Keratinocyte (primary cell): ENCODE data around the gene ATXN7. TPM values are rescaled to one million over a fixed set of nuclear protein-coding genes. Genes with fewer than 3 reads are reported as not detected.

Source experiments
- DNase-seq: peaks from one replicate; pipeline ENCODE4 v3.0.0-alpha.2; 2011; ENCODE audit warnings: low read depth, missing footprints, low spot score
- FAIRE-seq: peaks from 2 replicates; lab custom pipeline; 2011; peaks lifted over from hg19 to GRCh38; lab: Jason Lieb, UNC
- H2AFZ ChIP-seq: 2 replicates; pipeline ENCODE4 v1.6.0; 2012; ENCODE audit warnings: low read length, control low read depth, inconsistent platforms; ENCODE audit not compliant: control insufficient read depth
- H3K27ac ChIP-seq: 2 replicates; pipeline ENCODE4 v1.5.1; 2011; ENCODE audit warnings: low read length; ENCODE audit not compliant: control insufficient read depth, insufficient read depth
- H3K27me3 ChIP-seq: 3 replicates; pipeline ENCODE4 v1.6.0; 2011; ENCODE audit warnings: low read length; ENCODE audit not compliant: control insufficient read depth, insufficient read depth; ENCODE audit errors: extremely low read depth
- H3K36me3 ChIP-seq, 2 experiments: 2 replicates in 1 of 2; 3 replicates in 1 of 2; pipeline ENCODE4 v1.5.1; 2011; ENCODE audit warnings: low read length in 2 of 2, mild to moderate bottlenecking in 1 of 2; ENCODE audit not compliant: control insufficient read depth in 2 of 2, insufficient read depth in 2 of 2; ENCODE audit errors: extremely low read depth in 1 of 2
- H3K4me1 ChIP-seq: 3 replicates; pipeline ENCODE4 v1.5.1; 2011; ENCODE audit warnings: low read length; ENCODE audit not compliant: control insufficient read depth, insufficient read depth; ENCODE audit errors: extremely low read depth
- H3K4me2 ChIP-seq: 3 replicates; pipeline ENCODE4 v1.6.0; 2011; ENCODE audit warnings: low read depth, low read length; ENCODE audit not compliant: control insufficient read depth, insufficient read depth; ENCODE audit errors: extremely low read depth
- H3K4me3 ChIP-seq, 3 experiments: fragments of 200-600 bp in 1 of 3; sonication (generic) in 1 of 3; 2 replicates in 2 of 3; 3 replicates in 1 of 3; pipeline ENCODE4 v1.5.1; 2011 to 2016; ENCODE audit warnings: low read length in 3 of 3, mild to moderate bottlenecking in 3 of 3, control low read depth in 2 of 3, inconsistent platforms in 1 of 3, low read depth in 1 of 3, mixed read lengths in 1 of 3, mixed run types in 1 of 3, moderate library complexity in 1 of 3; ENCODE audit not compliant: control insufficient read depth in 2 of 3, insufficient read depth in 2 of 3; ENCODE audit errors: extremely low read depth in 1 of 3
- H3K79me2 ChIP-seq: 2 replicates; pipeline ENCODE4 v1.6.0; 2012; ENCODE audit warnings: low read length; ENCODE audit not compliant: control insufficient read depth, insufficient read depth
- H3K9ac ChIP-seq: 3 replicates; pipeline ENCODE4 v1.6.0; 2011; ENCODE audit warnings: low read length; ENCODE audit not compliant: control insufficient read depth, insufficient read depth; ENCODE audit errors: extremely low read depth
- H3K9me1 ChIP-seq: 3 replicates; pipeline ENCODE4 v1.6.0; 2011; ENCODE audit warnings: low read length; ENCODE audit not compliant: control insufficient read depth, insufficient read depth; ENCODE audit errors: extremely low read depth
- H3K9me3 ChIP-seq: 2 replicates; pipeline ENCODE4 v1.5.1; 2012; ENCODE audit warnings: low read depth, low read length; ENCODE audit not compliant: control insufficient read depth
- H4K20me1 ChIP-seq: 3 replicates; pipeline ENCODE4 v1.6.0; 2011; ENCODE audit warnings: low read length; ENCODE audit not compliant: control insufficient read depth, insufficient read depth; ENCODE audit errors: extremely low read depth
- CTCF ChIP-seq, 3 experiments: IDR thresholded peaks in 1 of 3; conservative IDR thresholded peaks in 1 of 3; optimal IDR thresholded peaks in 1 of 3; 2 replicates in 2 of 3; 3 replicates in 1 of 3; pipeline versions ENCODE3 to v1.5.1; 2011; ENCODE audit warnings: low read length in 3 of 3, mild to moderate bottlenecking in 3 of 3, moderate library complexity in 2 of 3, control low read depth in 1 of 3, inconsistent platforms in 1 of 3; ENCODE audit not compliant: insufficient read depth in 2 of 3; ENCODE audit errors: extremely low read depth in 1 of 3
- EZH2 ChIP-seq: IDR thresholded peaks from one replicate; pipeline ENCODE4 v1.6.1; 2012; ENCODE audit warnings: inconsistent platforms, mild to moderate bottlenecking, low read length, moderate library complexity
- dilution Hi-C: fragments of 300-500 bp; cut with MboI; formaldehyde crosslinking; loops from one replicate; pipeline ENCODE4 v1.7.0; 2020; ENCODE audit warnings: low sequenced_read_pairs; ENCODE audit not compliant: extremely low pct_ligation_motif_present
- polyA plus RNA-seq, 5 experiments: library from polyadenylated mRNA; depleted of rRNA in 3 of 5; stranded (reverse) in 3 of 5; stranded (forward) in 1 of 5; unstranded in 1 of 5; fragments of >200 nt; gene quantifications; 1 replicate in 1 of 5; 2 replicates in 3 of 5; 3 replicates in 1 of 5; pipeline versions ENCODE4 v1.2.1 to v1.2.3, GENCODE V29; 2011 to 2012; ENCODE audit warnings: missing spikeins in 2 of 5, low read depth in 1 of 5, low replicate concordance in 1 of 5

ATXN7 gene
- polyA plus RNA-seq, 1 donor (not counting 4 experiments of a cell fraction or from before 2014, with no cell fraction given), result 8.8 TPM

GRCh38 chr3:63960048-63960711, 96.5 kb downstream of the ATXN7 start:
- DNase-seq, result no peak
- H3K79me2 ChIP-seq, result peaks cover 42% of the 10 kb centered on the region

GRCh38 chr3:63961891-63962290, 98.2 kb downstream of the ATXN7 start:
- peaks cover 19% of the 10 kb centered on the region for H3K4me1 ChIP-seq

More at GRCh38 chr3:63960048-63960711, 96.5 kb downstream of the ATXN7 start:
- H2AFZ ChIP-seq, result peak overlapping the region; percentile 93
- no peaks in the 10 kb centered on the region for H4K20me1 ChIP-seq
- dilution Hi-C loops, result no loop called here
- peak; percentile 75 for FAIRE-seq
- H3K9me1 ChIP-seq, result no peaks in the 10 kb centered on the region
- H3K4me1 ChIP-seq, result peaks cover 15% of the 10 kb centered on the region
- no peaks in the 10 kb centered on the region for H3K27me3 ChIP-seq
- no peaks in the 10 kb centered on the region for H3K9me3 ChIP-seq
- peak overlapping the region; percentile 24 to 84 (median 66) for H3K4me3 ChIP-seq
- peak overlapping the region; percentile 74 for H3K9ac ChIP-seq
- no peak for TF ChIP-seq EZH2
- TF ChIP-seq CTCF (optimal IDR thresholded peaks at IDR 0.05 in 1 of 3, IDR thresholded peaks at IDR 0.05 in 1 of 3, conservative IDR thresholded peaks at IDR 0.05 in 1 of 3; ENCODE audit: extremely low read depth in 1 of 3, insufficient read depth in 2 of 3, low read length in 3 of 3), result no peak
- peaks cover 4 to 6% of the 10 kb centered on the region in 2 experiments for H3K36me3 ChIP-seq
- H3K27ac ChIP-seq, result peak overlapping the region; percentile 85
- peak overlapping the region; percentile 95 for H3K4me2 ChIP-seq

More at GRCh38 chr3:63961891-63962290, 98.2 kb downstream of the ATXN7 start:
- Histone ChIP-seq H3K27ac (no peak overlapping the region), H3K36me3 (peaks cover 0 to 7% of the 10 kb centered on the region in 2 experiments), H4K20me1 (no peaks in the 10 kb centered on the region), H3K4me3 (no peak overlapping the region), H3K9me1 (no peaks in the 10 kb centered on the region), H3K9ac (no peak overlapping the region), H3K4me2 (no peak overlapping the region), H2AFZ (no peak overlapping the region), H3K27me3 (no peaks in the 10 kb centered on the region), H3K79me2 (peaks cover 38% of the 10 kb centered on the region), H3K9me3 (no peaks in the 10 kb centered on the region)
- dilution Hi-C loops, result no loop called here
- DNase-seq (peak; percentile 54), FAIRE-seq (peak; percentile 5)
- no peak for TF ChIP-seq EZH2
- peak in 2 of 3 experiments; percentile 41 to 56 for TF ChIP-seq CTCF (optimal IDR thresholded peaks at IDR 0.05 in 1 of 3, IDR thresholded peaks at IDR 0.05 in 1 of 3, conservative IDR thresholded peaks at IDR 0.05 in 1 of 3; ENCODE audit: extremely low read depth in 1 of 3, insufficient read depth in 2 of 3, low read length in 3 of 3)
